ENCODE results near the gene ARHGEF3. TPM values are rescaled to one million over a fixed set of nuclear protein-coding genes. Genes with fewer than 3 reads are reported as not detected.

ARHGEF3 gene
- total RNA-seq, 1 donor from 2014 or later = 36.7 TPM

GRCh38 chr3:56682462-56683121, 119.2 kb downstream of the ARHGEF3 start:
- DNase-seq (ENCODE audit: low read depth) = peak; percentile 42

GRCh38 chr3:56681984-56682461, 119.7 kb downstream of the ARHGEF3 start:
- DNase-seq (ENCODE audit: low read depth) = peak; percentile 20

GRCh38 chr3:56680054-56680580, 121.6 kb downstream of the ARHGEF3 start:
- no peak for DNase-seq (ENCODE audit: low read depth)

Other genes with a start within 250 kb of the ARHGEF3 start
- 13.2 and 28.2 TPM in 2 replicates for gene CCDC66, start 244.8 kb downstream of the ARHGEF3 start, total RNA-seq
- gene TASOR, start 118.7 kb downstream of the ARHGEF3 start, total RNA-seq = 70.7 and 136 TPM in 2 replicates